IgD-negative memory B cell (primary cell): ENCODE data around the gene PRMT9. TPM values are rescaled to one million over a fixed set of nuclear protein-coding genes. Genes with fewer than 3 reads are reported as not detected.

Source experiments
- polyA plus RNA-seq: library from polyadenylated mRNA; unstranded; fragments of 300-500 nt; fragmentation: Illumina TruSeq; gene quantifications from one replicate; pipeline ENCODE4 v1.2.3, GENCODE V29; 2021

PRMT9 gene
- polyA plus RNA-seq, 1 donor from 2014 or later, result 4.2 TPM

Other genes with a start within 250 kb of the PRMT9 start
- not detected for gene EDNRA, start 203.1 kb downstream of the PRMT9 start, polyA plus RNA-seq
- 24.1 TPM for gene TMEM184C, start 66.8 kb downstream of the PRMT9 start, polyA plus RNA-seq
- gene ARHGAP10, start 47.9 kb upstream of the PRMT9 start, polyA plus RNA-seq, result 0.20 TPM